IPS-15b (cell line): ENCODE measurements around the gene SMAD3.

Source experiments
- H3K27me3 ChIP-seq: one replicate; pipeline ENCODE4 v1.6.1; 2013; ENCODE audit warnings: low read length; ENCODE audit not compliant: control insufficient read depth, insufficient read depth
- H3K36me3 ChIP-seq: one replicate; pipeline ENCODE4 v1.6.1; 2013; ENCODE audit warnings: low read length; ENCODE audit not compliant: control insufficient read depth, insufficient read depth
- H3K4me1 ChIP-seq: one replicate; pipeline ENCODE4 v1.6.1; 2013; ENCODE audit warnings: mild to moderate bottlenecking, low read length; ENCODE audit not compliant: control insufficient read depth, insufficient read depth
- H3K4me3 ChIP-seq: one replicate; pipeline ENCODE4 v1.5.1; 2013; ENCODE audit warnings: low read depth, low read length
- H3K9ac ChIP-seq: one replicate; pipeline ENCODE4 v1.6.1; 2013; ENCODE audit warnings: low read depth, mild to moderate bottlenecking, low read length
- H3K9me3 ChIP-seq: one replicate; pipeline ENCODE4 v1.6.1; 2013; ENCODE audit warnings: mild to moderate bottlenecking, low read length; ENCODE audit not compliant: control insufficient read depth, insufficient read depth

SMAD3 gene

GRCh38 chr15:67105065-67105951, 39.9 kb downstream of the SMAD3 start:
- Histone ChIP-seq H3K27me3 (no peaks in the 10 kb centered on the region), H3K9me3 (no peaks in the 10 kb centered on the region), H3K4me1 (peaks cover 3% of the 10 kb centered on the region), H3K36me3 (no peaks in the 10 kb centered on the region), H3K9ac (no peak overlapping the region), H3K4me3 (no peak overlapping the region)

DNA sequence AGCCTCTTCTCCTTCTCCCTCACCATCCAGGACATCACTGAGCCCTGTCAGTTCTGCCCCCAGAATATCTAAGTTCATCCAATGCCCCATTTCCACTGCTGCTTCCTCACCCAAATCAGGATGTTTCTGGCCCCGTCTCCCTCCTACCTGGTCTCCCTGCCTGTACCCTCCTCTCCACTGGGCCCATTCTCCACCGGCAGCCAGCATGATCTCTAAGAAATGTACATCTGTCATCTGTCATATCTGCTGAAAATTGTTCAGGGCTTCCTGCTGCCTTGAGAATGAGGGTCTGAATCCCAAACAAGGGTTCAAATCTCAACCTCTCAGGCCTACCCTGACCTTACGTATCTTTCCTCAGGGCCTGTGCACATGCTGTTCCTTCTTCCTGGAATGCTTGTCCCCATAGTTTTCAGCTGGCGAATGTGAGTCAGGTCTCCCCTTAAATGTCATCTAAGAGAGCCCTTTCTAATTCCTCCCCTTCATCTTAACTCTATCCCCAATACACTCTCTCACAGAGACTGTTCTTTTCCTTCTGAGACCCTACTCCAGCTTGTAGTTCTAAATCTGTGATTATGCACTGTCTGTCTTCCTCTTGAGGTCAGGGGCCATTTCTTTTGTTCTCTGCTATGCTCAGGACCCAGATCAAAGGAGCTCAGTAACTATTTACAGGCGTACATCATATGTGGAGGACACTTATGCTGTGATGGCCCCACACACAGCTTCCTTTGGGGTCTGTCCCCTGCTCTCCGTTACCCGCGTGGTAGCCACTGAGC, 40.8 kb downstream of the SMAD3 start:
- Histone ChIP-seq H3K36me3 (no peaks in the 10 kb centered on the region), H3K4me1 (peaks cover 3% of the 10 kb centered on the region), H3K27me3 (no peaks in the 10 kb centered on the region), H3K4me3 (no peak overlapping the region), H3K9me3 (no peaks in the 10 kb centered on the region), H3K9ac (no peak overlapping the region)

DNA sequence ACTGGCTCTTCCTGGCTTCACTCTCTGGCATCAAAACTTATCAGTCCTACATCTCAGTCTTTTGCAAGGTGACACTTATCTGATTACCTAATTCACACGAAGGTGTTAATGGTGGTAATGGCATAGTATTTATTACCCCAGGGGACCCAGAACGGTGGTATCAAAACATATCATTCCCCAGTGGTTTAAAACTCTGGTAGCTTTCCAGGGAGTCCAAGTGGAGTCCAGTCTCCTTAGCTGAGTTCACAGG, 41.3 kb downstream of the SMAD3 start:
- Histone ChIP-seq H3K27me3 (no peaks in the 10 kb centered on the region), H3K9me3 (no peaks in the 10 kb centered on the region), H3K9ac (no peak overlapping the region), H3K4me1 (peaks cover 3% of the 10 kb centered on the region), H3K36me3 (no peaks in the 10 kb centered on the region), H3K4me3 (no peak overlapping the region)

GRCh38 chr15:67107014-67107812, 41.8 kb downstream of the SMAD3 start:
- peaks cover 3% of the 10 kb centered on the region for H3K4me1 ChIP-seq

DNA sequence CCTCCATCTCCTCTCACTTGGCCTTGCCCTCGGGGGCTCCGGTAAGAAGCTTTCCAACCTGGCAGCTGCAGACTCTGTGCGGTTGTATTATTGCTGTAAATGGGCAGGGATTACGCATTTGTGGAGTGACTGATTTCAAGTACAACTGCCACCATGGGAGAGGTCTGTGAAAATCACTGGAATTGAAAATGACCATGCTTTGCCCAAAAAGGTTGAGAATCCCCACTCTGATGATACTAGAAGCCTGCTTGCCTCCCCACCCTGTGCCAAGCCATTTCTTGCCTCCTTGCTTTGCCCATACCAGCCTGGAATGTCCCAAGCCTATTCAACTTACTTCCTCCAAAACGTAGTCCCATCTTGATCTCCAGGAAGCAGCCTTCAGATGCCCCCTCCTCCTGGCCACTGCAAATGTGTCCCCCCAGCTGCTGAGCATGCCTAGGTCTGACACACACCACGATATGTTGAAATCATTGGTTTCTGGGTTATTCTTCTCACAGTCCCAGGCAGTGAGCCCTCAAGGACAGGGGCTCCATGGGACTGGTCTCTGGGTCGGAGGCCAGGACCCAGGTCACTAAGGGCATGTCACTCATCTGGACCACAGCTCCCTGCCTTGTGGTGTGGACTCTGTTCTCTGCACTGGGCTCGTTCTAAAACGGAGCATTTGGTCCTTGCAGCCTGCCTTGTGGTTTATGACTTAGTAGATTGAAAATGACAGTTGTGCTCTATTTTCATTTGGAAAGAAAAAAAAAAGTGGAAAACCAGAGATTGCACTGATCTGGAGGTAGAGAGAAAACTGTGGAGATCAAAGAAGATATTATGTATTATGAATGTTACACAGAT, 42.9 kb downstream of the SMAD3 start:
- Histone ChIP-seq H3K9me3 (no peaks in the 10 kb centered on the region), H3K4me1 (peaks cover 3% of the 10 kb centered on the region), H3K4me3 (no peak overlapping the region), H3K36me3 (no peaks in the 10 kb centered on the region), H3K9ac (no peak overlapping the region), H3K27me3 (no peaks in the 10 kb centered on the region)

More at GRCh38 chr15:67107014-67107812, 41.8 kb downstream of the SMAD3 start:
- no peaks in the 10 kb centered on the region for H3K27me3 ChIP-seq
- no peak overlapping the region for H3K9ac ChIP-seq
- H3K36me3 ChIP-seq = no peaks in the 10 kb centered on the region
- no peak overlapping the region for H3K4me3 ChIP-seq
- H3K9me3 ChIP-seq = no peaks in the 10 kb centered on the region

- peaks cover 3% of the 10 kb centered on the region for H3K4me1 ChIP-seq
- no peak overlapping the region for H3K4me3 ChIP-seq
- no peaks in the 10 kb centered on the region for H3K9me3 ChIP-seq
- no peak overlapping the region for H3K9ac ChIP-seq
- no peaks in the 10 kb centered on the region for H3K27me3 ChIP-seq
- no peaks in the 10 kb centered on the region for H3K36me3 ChIP-seq
Observed at GRCh38 chr15:67109141-67110034, 44.0 kb downstream of the SMAD3 start.

GRCh38 chr15:67110361-67110781, 45.0 kb downstream of the SMAD3 start:
- Histone ChIP-seq H3K4me3 (no peak overlapping the region), H3K36me3 (no peaks in the 10 kb centered on the region), H3K27me3 (no peaks in the 10 kb centered on the region), H3K9ac (no peak overlapping the region), H3K9me3 (no peaks in the 10 kb centered on the region), H3K4me1 (peaks cover 3% of the 10 kb centered on the region)

GRCh38 chr15:67110958-67111864, 45.8 kb downstream of the SMAD3 start:
- Histone ChIP-seq H3K4me1 (peaks cover 3% of the 10 kb centered on the region), H3K9ac (no peak overlapping the region), H3K27me3 (no peaks in the 10 kb centered on the region), H3K4me3 (no peak overlapping the region), H3K9me3 (no peaks in the 10 kb centered on the region), H3K36me3 (no peaks in the 10 kb centered on the region)

DNA sequence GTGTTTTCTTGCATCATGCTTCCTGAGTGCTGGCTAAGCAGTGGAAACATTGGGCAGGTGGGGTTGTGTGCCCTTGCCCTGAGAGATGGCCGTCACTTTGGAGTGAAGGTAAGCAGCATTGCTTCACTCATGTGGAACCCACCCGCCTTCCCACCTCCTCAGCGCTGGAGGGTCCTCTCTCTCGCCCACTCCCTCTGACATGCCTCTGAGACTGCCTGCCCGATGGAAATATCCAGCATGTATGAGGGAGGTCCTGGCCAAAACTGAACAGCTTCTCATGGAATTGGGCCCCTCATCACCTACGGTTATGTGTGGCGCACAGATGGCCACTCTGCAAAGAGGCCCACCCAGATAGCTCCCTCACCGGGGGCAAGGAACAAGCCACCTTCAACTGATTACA, 48.6 kb downstream of the SMAD3 start:
- Histone ChIP-seq H3K27me3 (no peaks in the 10 kb centered on the region), H3K9me3 (no peaks in the 10 kb centered on the region), H3K9ac (no peak overlapping the region), H3K4me3 (no peak overlapping the region), H3K4me1 (peaks cover 5% of the 10 kb centered on the region), H3K36me3 (no peaks in the 10 kb centered on the region)
